ENCODE data around the gene GID8.

GID8 gene

DNA sequence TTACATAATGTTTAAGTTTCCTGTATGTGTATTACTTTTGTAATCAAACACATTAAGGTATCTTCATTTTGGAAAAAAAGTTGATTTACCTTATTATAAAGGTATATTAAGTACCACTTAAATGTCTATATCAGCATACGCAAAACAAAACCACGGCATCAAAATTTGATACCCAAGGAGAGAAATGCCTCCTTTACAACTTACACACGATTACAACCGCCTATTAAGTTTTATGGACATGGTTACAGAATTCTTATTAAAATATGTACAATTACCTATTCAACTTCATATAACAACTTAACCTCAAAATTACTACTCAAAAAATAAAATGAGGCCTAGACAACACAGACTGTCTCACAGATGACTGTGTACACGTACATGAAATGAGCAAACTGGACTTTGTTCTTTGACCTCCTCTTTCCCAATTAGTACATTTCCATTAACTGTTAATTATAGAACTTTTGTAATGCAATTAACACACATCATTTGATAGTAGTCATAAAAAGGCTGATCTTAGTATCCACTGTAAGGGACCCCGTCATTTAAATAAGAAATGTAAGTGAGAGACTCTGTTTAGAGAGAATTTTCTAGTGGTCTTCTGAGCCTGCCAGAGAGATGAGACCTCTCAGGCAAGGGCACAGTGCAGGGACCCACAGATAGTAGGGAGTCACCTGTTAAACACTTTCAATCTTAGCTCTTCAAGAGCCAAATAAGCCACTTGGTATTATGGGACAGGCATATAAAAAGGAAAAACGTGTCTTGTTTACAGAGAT is 14.1 kb upstream of the GID8 start:
- DNase-seq = no peak

DNA sequence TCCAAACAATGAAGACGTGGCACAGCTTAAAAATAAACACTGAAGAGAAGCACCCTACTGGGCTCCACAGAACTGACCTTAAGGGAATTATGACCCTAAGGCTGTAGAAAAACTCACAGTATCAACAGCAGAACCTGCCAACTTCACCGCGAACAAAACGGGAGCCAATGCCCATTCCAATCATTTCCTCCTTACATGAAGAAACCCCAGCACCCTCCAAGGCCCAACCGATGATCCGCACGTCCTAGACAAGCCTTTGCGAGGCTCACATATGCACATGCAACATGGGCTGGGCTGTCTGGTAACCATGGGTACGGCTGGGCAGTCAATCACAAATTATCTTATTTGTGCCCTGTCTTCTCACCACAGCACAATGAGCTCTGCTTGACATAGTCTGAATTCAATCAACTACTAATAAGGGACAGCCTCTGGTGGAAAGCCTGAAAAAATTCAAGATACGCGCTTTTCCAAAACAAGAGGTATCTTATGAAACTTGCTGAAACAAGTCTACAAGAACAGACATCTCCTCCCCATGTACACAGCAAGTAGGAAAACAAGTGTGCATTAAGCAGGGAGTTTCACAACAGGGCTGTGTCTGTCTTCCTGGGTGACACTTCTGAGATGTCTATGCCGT is 13.4 kb upstream of the GID8 start:
- DNase-seq = no peak

DNA sequence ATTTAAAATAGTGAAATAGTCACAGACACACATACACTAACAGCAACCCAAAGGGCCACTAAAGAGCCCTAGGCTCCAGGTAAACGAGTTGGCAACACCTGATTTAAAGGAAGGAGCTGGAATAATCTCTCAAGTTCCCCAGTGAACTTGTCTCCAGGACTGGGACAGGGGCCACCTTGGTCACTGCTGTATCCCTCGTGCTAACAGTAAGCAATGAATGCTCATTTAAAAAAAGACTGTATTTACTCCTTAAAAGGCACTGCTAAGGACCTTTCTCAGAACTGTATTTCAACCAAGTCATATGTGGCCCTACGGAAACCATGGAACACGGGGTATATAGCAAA is 12.9 kb upstream of the GID8 start:
- no peak for DNase-seq

DNA sequence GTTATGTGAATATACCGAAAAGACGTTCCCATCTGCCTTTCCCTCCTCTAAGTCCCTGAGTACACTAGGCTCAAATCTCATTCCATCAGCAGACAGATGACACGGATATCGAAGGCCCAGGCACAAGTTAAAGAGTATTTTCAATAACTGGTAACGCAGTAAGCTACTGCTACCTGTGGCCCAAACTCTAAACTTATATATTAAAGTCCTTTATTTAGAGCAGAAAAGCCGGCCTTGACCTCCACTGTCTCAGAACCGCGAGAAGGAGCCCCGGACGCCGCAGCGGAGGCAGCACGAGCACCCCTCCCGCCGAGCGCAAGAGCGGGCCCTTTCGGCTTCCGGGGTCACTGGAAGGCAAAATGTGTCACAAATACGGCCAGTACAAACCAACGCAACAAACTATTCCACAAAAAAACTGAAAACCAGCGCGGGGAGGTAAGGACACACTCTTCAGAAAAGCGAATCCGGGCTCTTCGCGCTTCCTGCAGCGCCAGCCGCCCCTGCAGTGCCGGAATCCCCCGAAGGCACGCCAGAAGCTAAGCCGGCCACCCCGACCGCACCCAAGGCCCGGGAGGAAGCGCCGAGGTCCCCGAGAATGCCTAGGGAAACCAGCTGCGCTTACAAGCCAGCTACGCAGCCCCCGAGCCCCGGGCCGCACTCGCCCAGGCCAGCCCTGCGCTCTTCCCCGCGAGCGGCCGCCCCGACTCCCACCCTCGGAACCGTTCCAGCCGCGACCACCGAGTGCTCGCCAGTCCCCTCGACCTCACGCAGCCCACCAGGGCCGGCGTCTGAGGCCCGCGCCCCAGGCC is 12.3 kb upstream of the GID8 start:
- DNase-seq = no peak

DNA sequence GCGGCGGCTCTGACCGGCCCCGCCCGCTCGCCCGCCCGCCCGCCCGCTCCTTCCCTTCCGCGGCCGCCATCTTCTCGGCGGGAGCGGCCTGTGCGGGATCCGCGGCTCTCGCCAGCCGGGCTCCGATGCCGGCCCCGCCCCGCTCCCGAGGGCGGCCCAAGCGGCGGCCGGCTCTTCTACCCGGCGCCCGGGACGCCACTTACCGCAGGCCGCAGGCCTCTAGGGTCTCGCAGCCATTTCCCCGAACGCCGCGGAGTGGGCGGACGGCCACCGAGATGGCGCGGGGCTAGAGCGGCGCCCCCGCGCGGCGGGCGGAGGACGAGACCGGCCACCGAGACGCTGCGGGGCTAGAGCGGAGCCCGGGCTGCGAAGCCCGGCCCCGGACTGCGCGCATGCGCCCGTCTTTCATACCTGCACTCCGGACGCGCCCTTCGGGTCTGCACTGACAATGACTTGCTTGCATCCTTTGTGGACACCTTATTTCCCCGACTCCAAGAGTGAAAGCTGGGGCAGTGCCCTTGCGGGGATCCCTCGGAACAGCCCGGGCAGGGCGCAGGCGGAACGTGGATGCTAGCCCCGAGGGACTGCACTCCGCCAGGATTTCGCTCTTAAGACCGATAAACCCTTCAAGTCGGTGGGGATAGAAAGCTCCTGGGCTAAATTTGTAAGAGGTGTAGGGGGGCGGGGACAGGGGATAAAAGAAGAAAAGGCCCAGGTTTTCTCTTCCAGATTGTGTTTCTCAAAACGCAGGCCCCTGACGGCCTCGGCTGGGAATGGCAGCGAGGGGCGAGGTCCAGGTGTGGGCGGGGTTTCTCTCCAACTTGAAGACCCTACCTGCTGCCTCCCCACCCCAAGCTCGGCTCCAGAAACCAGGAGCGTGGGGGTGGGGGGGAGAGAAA is 11.5 kb upstream of the GID8 start, which contains the start of gene DIDO1:
TSS of gene DIDO1 (minus strand) at position 277 of the 899 bp plus-strand sequence.
- peak; percentile 71 for DNase-seq

DNA sequence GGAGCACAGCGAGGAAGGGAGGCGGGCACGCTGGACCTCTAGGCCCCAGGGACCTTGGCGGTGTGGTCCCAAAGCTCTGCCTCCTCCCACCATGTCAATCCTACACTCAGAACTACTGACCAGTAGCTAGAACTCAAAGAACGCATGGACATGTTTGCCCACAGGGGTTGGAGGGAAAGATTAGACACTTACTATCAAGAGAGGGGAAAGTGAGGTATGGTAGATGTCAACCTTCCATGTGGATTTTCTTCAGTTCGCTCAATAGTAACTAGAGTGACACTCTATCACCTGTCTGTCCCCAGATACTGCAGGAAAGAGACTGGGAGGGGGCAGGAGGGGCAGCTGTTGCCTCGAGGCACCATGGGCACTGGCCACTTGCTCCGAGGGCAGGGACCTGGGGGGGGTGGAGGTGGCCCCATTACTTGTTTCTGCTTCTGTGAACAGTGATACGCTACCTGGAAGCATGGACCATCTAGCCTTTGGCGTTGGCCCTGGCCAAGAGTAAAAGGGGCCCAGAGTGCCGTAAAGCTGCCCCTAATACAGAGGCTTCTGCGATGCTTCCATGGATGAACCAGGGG is 10.7 kb upstream of the GID8 start:
- no peak for DNase-seq

DNA sequence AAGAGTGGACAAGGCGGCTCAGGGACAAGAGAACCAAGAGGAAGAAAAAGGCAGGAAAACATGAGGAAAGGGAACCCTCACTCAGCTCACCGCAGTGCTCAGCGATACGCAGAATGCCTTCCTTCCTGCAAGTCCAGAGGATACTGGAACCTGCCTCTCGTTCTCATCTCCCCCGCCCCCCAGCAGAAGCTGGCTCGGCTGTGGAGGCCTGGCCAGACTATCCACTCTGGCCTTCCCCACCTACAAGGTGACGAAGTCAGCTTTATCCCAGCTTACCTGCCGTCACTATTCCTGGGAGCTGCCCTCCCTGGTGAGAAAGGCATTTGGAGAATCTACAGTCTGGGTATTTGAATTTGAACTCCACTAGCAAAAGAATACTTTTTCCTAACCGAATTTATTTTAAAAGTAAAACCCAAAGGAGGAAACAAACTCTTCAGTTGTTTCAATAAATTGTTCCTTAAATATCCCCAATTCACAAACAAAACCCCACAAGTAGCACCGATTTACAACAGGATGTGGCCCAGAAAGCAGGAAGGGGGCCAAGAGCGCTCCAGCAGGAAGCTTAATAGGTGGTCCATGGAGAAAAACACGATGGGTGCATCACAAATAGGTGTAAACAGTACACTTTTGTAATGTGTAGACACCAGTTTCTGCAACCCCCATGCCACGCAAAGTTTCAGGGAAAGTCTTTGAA is 9.6 kb upstream of the GID8 start:
- no peak for DNase-seq

DNA sequence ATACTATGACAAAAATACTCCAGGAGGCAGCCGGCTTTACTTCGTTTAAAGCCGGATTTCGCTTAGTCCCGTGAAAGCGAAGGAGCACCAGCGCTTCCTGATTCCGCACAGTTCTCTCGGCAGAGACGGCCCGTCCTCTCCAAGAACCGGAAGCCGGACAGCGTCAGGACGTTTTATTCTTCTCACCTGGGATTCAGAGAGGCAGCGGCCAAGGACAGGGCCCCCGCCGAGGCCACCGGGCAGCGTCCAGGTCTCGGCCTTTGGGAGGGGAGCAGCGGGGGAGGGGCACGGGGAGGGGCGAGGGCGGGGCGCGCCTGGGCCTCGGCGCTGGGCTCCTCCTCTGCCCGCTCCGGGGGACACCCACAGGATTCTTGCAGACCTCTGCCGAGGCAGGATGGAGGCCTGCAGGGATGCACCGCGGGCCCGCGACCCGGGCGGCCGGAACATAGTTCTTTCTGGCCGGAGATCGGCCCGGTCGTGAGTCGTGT is 8.9 kb upstream of the GID8 start:
- DNase-seq = no peak

DNA sequence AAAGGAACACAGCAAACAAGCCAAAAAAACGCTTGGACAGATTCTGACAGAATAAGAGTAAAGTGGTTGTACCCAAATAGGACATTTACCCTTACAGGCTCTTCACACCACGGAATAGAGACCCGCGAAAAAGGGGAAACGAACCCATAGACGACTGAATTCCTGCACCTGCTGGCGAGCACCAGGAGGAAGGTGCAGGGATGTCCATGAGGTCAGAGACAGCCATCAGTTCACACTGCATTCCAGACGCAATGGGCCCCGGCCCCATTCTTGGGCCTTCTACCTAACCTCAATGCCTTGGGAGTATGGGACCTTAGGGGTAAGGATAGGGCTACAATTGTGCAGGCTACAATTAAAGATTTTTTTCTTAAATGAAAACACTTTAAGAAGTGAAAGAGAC is 6.5 kb upstream of the GID8 start:
- DNase-seq = no peak

DNA sequence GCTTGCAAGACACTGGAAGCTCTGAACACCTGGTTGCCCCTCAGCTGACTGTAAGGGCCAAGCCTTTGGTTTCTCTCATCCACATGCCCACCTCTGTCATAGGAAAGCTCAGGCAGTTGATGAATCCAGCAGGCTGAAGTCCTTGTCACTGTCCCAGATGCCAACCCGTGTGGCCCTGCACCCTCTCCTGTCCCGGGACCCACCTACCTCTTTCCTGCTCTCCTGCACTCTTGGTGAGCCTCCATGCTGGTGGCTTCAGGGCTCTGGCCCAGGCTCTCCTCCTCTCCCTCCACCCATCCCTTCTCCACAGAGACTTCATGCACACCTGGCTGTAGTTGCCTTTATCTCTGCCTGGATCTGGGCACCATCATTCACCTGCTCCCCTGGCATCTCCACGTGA is 4.0 kb upstream of the GID8 start:
- DNase-seq = no peak

DNA sequence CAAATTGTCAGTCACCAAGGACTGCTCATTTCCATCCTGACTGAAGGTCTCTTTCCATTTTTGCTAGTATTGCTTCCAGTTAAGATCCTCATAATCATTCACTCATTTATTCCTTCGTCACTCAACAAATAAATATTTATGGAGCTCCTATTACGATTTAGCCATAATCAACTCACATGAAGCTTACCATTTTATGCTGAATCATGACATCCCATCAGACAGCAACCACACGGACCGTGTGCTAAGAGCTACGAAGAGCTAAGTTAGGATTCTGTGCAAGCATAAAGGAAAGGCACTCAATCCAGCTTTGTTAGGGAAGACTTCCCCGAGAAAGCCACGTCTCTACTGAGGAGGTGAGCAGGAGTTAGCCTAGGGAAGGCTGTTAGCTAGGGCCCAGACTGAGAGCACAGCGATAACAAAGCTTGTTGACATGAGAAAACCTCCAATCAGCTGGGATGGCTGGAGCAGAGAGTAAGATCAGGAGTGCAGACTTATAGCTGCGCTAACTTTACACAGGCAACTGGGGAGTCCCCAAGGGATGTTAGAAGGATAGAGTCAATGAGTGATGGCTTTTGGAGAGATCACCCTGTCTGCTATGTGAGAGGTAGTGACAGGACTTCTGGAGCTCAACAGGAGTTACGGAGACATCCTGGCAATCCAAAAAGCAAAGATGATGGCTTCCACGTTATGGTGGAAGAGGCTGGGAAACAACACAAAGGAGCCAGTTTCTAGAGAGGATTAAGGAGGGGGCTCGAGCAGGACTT is 2.6 kb upstream of the GID8 start:
- no peak for DNase-seq

DNA sequence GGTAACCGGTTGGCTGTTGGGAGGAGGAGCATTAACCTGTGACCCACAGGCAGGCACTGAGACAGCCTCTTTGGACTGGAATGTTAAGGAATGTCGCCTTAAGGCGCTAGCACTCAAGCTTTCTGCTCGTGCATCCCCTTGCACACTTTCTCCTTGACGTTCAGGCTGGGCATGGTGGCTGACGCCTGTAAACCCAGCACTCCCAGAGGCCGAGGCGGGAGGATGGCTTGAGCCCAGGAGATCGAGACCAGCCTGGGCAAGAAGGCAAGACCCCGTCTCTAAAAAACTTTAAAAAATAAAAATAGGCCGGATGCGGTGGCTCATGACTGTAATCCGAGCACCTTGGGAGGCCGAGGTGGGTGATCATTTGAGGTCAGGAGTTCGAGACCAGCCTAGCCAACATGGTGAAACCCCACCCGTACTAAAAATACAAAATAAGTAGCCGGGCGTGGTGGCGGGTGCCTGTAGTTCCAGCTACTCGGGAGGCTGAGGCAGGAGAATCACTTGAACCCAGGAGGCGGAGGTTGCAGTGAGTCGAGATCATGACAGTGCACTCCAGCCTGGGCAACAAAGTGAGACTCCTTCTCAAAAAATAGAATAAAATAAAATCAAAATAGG is 1.9 kb upstream of the GID8 start:
- DNase-seq = no peak

DNA sequence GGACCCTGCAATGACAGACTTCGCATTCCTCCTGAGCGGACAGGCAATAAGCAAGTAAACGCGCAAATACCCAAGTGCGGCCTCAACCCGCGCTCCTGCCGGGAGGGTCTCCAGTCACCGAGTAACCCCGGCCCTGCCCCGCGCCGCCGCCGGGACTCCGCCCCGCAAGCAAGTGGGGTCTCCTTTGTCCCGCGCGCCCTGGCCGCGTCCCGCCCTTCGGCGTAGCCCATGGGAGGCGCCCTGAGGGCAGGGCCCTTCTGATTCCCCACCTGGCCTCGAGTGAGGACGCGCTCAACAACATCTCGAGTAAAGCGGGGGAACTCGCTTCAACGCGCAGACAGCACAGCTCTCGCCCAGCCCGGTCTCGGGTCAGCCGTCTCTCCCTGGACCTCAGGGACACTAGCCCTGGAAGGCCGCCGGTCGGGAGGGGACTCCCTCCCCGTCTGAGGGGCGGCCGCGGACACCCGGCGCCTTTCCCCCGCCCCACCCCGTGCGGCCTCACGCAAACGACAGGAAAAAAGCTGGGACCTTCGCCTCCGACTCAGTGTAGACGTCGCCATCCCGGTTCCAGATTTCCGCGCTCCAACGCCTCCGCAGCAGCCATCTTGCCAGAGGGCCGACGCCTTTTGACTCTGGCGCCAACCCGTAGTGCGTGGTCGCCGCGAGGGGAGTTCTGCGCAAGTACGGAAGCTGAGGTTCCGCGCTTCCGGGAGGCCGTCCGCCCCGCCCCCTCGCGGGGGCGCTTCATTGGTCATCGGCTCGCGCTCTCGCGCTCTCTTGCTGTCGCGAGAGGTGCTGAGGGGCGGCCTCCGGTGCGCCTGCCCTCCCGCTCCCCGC is 461 bp upstream of the GID8 start:
- peak; percentile 77 for DNase-seq

DNA sequence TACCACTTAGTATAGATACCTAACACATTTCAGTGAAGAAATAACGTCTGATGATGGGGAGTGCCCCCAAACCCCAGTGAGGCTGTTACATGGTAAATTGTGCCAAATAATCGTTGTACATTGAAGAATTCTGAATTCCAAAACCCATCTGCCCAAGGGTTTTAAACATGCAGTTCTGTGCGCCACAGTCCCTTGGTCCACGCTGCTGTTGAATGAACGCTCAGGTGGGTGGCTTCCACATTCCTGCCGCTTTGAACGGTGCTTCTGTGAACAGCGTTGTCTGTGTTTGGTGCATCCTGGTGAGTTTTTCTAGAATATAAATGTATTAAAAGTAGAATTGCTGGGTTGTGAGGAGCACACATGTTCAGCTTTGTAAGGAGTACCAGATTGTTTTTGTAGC is 2.9 kb downstream of the GID8 start:
- no peak for DNase-seq

DNA sequence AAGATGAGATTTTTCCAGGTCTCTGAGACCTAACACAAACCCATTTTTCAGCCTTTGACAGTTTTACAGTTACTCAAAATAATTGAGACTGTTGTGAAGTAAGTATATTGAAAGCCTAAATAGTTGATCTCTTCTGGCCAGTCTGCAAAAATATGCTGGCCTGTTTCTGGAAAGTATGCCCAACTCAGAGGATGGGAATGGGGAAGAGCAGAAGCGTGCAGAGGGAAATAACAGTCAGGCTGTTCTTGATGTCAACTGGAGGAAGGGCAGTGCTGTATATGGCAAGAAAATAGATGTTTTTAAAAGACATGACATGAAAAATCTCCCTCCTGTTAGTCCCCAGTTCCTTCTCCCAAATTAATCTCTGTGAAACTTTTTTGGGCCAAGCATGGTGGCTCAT is 3.8 kb downstream of the GID8 start:
- DNase-seq = no peak

DNA sequence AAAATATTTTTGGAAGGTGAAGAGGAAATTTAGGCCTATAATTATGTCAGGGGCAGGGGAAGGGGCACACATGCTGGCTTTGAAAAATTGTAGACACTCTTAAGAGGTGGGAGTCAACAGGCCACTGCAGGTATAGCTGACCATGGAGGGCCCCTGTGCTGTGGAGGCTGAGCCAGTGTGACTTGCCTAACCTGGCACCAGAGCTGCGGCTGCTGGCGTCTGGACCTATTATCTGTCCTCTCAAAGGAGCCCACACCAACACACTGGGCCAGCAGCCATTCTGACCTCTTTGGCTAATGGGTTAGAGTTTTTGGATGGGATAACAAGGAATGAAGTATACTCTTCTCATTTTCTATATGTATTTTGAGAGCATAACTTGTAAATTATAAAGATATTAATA is 4.5 kb downstream of the GID8 start:
- DNase-seq = no peak

DNA sequence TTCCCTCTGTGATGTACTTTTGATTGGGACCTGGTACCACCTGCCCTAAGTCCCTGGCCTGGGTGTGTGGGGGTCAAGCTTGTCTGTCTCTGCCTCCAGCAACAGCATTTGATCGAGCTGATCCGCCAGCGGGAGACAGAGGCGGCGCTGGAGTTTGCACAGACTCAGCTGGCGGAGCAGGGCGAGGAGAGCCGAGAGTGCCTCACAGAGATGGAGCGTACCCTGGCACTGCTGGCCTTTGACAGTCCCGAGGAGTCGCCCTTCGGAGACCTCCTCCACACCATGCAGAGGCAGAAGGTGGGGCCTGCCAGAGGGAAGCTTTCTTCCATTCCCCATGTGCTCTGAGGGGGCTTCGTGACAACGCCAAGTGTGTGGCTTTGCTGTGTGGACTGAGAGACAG is 5.4 kb downstream of the GID8 start:
- no peak for DNase-seq

DNA sequence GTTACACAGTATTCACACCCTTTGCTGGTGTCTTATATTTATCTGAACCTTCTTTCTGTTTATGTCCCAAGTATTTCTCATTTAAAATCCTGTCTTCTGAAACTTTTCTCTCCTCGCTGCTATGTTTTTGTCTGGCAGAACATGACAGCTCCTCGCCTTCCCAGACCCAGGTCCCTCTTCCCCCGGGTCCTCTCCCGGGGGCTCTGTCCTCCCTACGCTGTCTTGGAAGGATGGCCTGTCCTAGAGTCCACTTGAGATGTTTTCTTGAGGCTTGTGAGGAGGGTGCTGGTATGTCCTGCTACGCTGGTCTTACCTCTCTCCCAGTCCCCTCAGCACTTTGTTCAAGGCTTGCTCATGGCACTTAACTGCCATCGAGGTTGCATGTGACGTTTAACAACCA is 6.2 kb downstream of the GID8 start:
- no peak for DNase-seq

DNA sequence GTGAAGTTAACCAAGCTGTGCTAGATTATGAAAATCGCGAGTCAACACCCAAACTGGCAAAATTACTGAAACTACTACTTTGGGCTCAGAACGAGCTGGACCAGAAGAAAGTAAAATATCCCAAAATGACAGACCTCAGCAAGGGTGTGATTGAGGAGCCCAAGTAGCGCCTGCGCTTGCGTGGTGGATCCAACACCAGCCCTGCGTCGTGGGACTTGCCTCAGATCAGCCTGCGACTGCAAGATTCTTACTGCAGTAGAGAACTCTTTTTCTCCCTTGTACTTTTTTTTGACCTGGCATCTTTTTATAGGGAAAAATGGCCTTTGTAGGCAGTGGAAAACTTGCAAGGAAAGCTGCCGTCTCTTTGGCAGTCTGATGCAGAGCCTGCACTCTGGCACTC is 6.8 kb downstream of the GID8 start:
- no peak for DNase-seq

All from NCI-H1048 (cell line).